Heart left ventricle (tissue), 16 donors: ENCODE results near the gene KAT8. TPM values are rescaled to one million over a fixed set of nuclear protein-coding genes. Genes with fewer than 3 reads are reported as not detected.

Source experiments
- ATAC-seq, 4 donors: fragments of 200-7000 bp; cut with Tn5 transposase; one replicate each; pipeline ENCODE4 v1.9.1; 2020 to 2022; ENCODE audit warnings: moderate library complexity in 4 of 4, mild to moderate bottlenecking in 3 of 4, moderate number of reproducible peaks in 1 of 4
- DNase-seq, 5 donors: peaks; one replicate each; pipeline ENCODE4 v3.0.0-alpha.2; 2020
- H3K27ac ChIP-seq, 12 donors: fragments of 200-600 bp; sonication (generic) in 4 of 12; one replicate each; pipeline versions ENCODE4 v1.5.0 to v1.8.0; 2016 to 2022; ENCODE audit warnings: mild to moderate bottlenecking in 2 of 12
- H3K27me3 ChIP-seq, 9 donors: fragments of 200-600 bp; sonication (generic) in 2 of 9; one replicate each; pipeline versions ENCODE4 v1.5.1 to v1.8.0; 2016 to 2022; ENCODE audit warnings: mild to moderate bottlenecking in 3 of 9
- H3K36me3 ChIP-seq, 9 donors: fragments of 200-600 bp; sonication (generic) in 2 of 9; one replicate each; pipeline versions ENCODE4 v1.5.0 to v1.8.0; 2018 to 2022; ENCODE audit warnings: mild to moderate bottlenecking in 2 of 9
- H3K4me1 ChIP-seq, 12 donors: fragments of 200-600 bp; sonication (generic) in 4 of 12; one replicate each; pipeline versions ENCODE4 v1.5.0 to v1.8.0; 2016 to 2022; ENCODE audit warnings: mild to moderate bottlenecking in 3 of 12
- H3K4me3 ChIP-seq, 12 donors: fragments of 200-600 bp; sonication (generic) in 4 of 12; one replicate each; pipeline versions ENCODE4 v1.5.0 to v1.8.0; 2017 to 2022; ENCODE audit warnings: mild to moderate bottlenecking in 9 of 12, moderate library complexity in 4 of 12
- H3K9me3 ChIP-seq, 12 donors: fragments of 200-600 bp; sonication (generic) in 4 of 12; one replicate each; pipeline versions ENCODE4 v1.5.0 to v1.8.0; 2016 to 2022; ENCODE audit warnings: mild to moderate bottlenecking in 1 of 12
- CTCF ChIP-seq, 12 donors: fragments of 200-600 bp; sonication (generic) in 4 of 12; IDR thresholded peaks; one replicate each; pipeline versions ENCODE4 v1.5.0 to v1.8.0; 2018 to 2022; ENCODE audit warnings: antibody characterized with exemption in 12 of 12, mild to moderate bottlenecking in 5 of 12
- POLR2A ChIP-seq, 2 donors: fragments of 450-650 bp; IDR thresholded peaks; one replicate each; pipeline ENCODE4 v1.6.1; 2017; ENCODE audit warnings: antibody characterized with exemption in 2 of 2, mild to moderate bottlenecking in 2 of 2, moderate library complexity in 2 of 2
- WGBS, 4 donors: extraction: QIAGEN DNeasy Blood & Tissue Kit in 2 of 4; methylation state at CpG; one replicate each; pipeline versions ENCODE4 v1.1.5 to v1.1.7; 2013 to 2018; 5-methylcytosine and 5-hydroxymethylcytosine counted together
- intact Hi-C, 10 donors: fragments of 100-400 bp; cut with DNase I; formaldehyde crosslinking; loops; one replicate each; pipeline versions ENCODE4 v1.11.1 to v1.14.2; 2022
- polyA plus RNA-seq, 2 donors: library from polyadenylated mRNA; stranded (reverse); fragments of 200-250 nt; gene quantifications; one replicate each; pipeline ENCODE4 v1.2.3, GENCODE V29; 2013
- total RNA-seq, 9 donors: library from RNA; depleted of rRNA in 2 of 9; stranded (reverse); fragments of >200 nt in 2 of 9; fragmentation: NEBNext Ultra II Directional in 3 of 9; extraction: Animal tissue kit (Norgen Biotek cat#: 25700) in 3 of 9; gene quantifications; one replicate each; pipeline versions ENCODE4 v1.1.0 to v1.2.4, GENCODE V29; 2016 to 2023
- donor health status: ischemic (EF 13 %, LVEDD 7.1; RV severe dilation, severe dysfunction).
- donor health status: healthy with polysubstance abuse.
- donor health status: DM: no; HTN: yes; CAD: no.
- donor health status: DM: no; HTN: no; CAD: no.
- donor health status: ischemic (EF 25% LVEDD 6.9; RV normal size, moderate dysfunction).
- donor health status: ischemic (EF 25% LVEDD 5.7; RV mildly dilated, moderate dysfunction).
- donor health status: healthy.
- donor health status: DM: yes; HTN: yes; CAD: no.
- donor health status: ischemic (EF 35%, LVEDD 5.7; RV mildly dilated, moderate dysfunction).
- donor health status: nonischemic (EF 11% LVEDD 7.7; RV severe dilation, severe dysfunction).
- donor health status: DM: yes; HTN: yes; CAD: no.
- donor health status: PGD.
- donor health status: ischemic (EF 29% LVEDD 5.4; RV normal size, mild dysfunction).
- donor health status: nonischemic (EF 23%, LVEDD 6.1; RV moderate dilation, normal function).

The KAT8 gene
- total and polyA plus RNA-seq, 11 donors, result 52.8 to 83.2 (median 64.7) TPM

DNA sequence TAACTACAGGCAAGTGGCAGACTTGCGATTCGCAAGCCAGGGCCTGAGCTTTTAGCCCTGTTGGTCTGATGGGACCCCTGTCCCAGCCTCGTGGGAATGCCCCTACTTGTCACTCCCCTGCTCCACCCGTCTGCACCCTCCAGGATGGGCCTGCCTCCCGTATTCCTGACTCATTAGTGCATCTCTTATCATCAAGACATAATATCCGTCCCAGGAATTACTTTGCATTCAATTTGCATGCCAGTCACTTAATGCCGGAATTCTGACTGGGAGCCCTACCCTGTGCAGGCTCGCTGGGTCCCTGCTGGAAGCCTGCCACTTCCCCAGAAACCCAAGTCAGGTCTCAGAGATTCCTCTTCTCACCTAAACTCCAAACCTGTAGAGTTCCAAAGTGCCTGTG, 32.1 kb upstream of the KAT8 start:
- H3K4me3 ChIP-seq, result no peak overlapping the region
- WGBS, 4 donors, result 80 to 85% (median 84%) methylated on average over 8 of the region's 8 CpGs
- peaks cover 0 to 24% (median 0%) of the 10 kb centered on the region in 12 donors for H3K4me1 ChIP-seq
- peaks cover 0 to 78% (median 39%) of the 10 kb centered on the region in 9 donors for H3K36me3 ChIP-seq
- intact Hi-C loops, result no loop called here
- DNase-seq (peak in 1 of 5 donors; percentile 14), ATAC-seq (no peak)
- H3K27ac ChIP-seq, result no peak overlapping the region
- no peaks in the 10 kb centered on the region for H3K9me3 ChIP-seq
- TF ChIP-seq POLR2A (IDR thresholded peaks at IDR 0.05) (no peak), CTCF (IDR thresholded peaks at IDR 0.05) (no peak)
- no peaks in the 10 kb centered on the region for H3K27me3 ChIP-seq

DNA sequence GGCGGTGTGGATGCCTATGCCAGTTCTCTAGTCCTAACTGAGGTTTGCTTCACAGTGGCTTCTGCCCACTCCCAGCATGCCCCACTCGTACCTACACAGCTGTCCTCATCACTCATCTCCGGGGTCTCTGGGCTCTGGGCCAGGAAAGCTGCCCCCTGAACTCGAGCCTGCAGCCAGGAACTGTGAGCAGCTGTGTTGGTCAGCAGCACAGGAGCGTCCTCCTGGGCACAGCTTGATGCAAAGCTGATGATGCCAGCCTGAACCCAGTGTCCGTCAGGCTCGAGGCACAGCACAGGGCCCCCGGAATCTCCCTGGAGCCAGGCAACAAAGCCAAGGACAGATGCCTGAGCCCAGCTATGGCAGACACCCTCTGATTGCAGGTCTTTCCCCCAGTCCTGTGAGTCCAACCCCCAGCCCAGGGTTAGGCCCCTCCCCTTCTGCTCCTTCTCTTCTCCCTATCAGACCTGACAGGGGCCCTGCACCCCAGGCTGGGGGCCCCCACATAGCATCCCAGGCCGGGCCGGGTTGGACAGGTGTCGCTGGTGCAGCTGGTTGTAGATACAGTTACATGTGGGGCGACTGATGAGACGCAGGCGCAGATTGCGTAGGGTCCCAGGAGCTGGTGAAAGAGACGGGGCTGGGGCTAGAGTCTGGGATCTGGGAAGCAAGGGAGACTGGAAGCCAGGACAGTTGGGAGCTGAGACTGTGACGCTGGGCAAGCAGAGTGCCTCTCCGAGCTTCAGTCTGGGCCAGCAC, 31.4 kb upstream of the KAT8 start:
- Histone ChIP-seq H3K4me3 (no peak overlapping the region), H3K4me1 (peaks cover 0 to 24% (median 0%) of the 10 kb centered on the region in 12 donors), H3K27ac (no peak overlapping the region), H3K36me3 (peaks cover 0 to 78% (median 39%) of the 10 kb centered on the region in 9 donors), H3K27me3 (no peaks in the 10 kb centered on the region), H3K9me3 (no peaks in the 10 kb centered on the region)
- intact Hi-C loops, result no loop called here
- DNase-seq (peak in 1 of 5 donors; percentile 18), ATAC-seq (no peak)
- 83 to 90% (median 86%) methylated on average over 13 to 18 of the region's 18 CpGs for WGBS, 4 donors
- TF ChIP-seq CTCF (IDR thresholded peaks at IDR 0.05) (no peak), POLR2A (IDR thresholded peaks at IDR 0.05) (no peak)

GRCh38 chr16:31086629-31086906, 30.9 kb upstream of the KAT8 start:
- DNase-seq (no peak), ATAC-seq (no peak)
- WGBS, 4 donors, result 82 to 87% (median 85%) methylated on average over 2 to 6 of the region's 6 CpGs; no CpG with 5 or more reads in 1 of the 4 donors
- TF ChIP-seq POLR2A (IDR thresholded peaks at IDR 0.05), result no peak
- no peak for TF ChIP-seq CTCF (IDR thresholded peaks at IDR 0.05)
- H3K4me1 ChIP-seq, result peaks cover 0 to 22% (median 0%) of the 10 kb centered on the region in 12 donors
- H3K4me3 ChIP-seq, result no peak overlapping the region
- no peaks in the 10 kb centered on the region for H3K9me3 ChIP-seq
- H3K36me3 ChIP-seq, result peaks cover 0 to 79% (median 35%) of the 10 kb centered on the region in 9 donors
- no peaks in the 10 kb centered on the region for H3K27me3 ChIP-seq
- intact Hi-C loops, result no loop called here
- H3K27ac ChIP-seq, result no peak overlapping the region

DNA sequence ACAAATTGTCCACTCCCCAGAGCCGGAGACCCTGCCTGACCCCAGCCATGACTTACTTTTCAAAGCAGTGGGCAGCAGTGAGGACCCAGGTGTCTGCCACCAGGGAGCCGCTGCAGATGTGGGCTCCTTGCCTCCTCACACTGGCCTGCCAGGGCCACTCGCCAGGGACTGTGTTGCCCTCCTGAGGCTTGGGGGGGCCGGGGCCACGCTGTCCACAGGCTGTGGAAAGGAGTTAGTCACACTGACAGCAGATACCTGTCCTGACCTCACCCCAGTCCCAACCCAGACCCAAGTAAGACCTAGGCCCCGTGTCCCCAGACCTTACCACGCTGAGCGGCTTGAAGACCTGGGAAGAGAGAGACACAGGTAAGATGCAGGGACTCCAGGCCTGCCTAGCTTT, 30.0 kb upstream of the KAT8 start:
- DNase-seq (peak in 1 of 5 donors; percentile 19), ATAC-seq (no peak)
- intact Hi-C loops, result no loop called here
- Histone ChIP-seq H3K27ac (no peak overlapping the region), H3K4me3 (no peak overlapping the region), H3K4me1 (peaks cover 0 to 13% (median 0%) of the 10 kb centered on the region in 12 donors), H3K36me3 (peaks cover 0 to 75% (median 35%) of the 10 kb centered on the region in 9 donors), H3K27me3 (no peaks in the 10 kb centered on the region), H3K9me3 (no peaks in the 10 kb centered on the region)
- WGBS, 4 donors, result 89 to 96% (median 92%) methylated on average over 6 to 8 of the region's 8 CpGs
- TF ChIP-seq POLR2A (IDR thresholded peaks at IDR 0.05) (no peak), CTCF (IDR thresholded peaks at IDR 0.05) (no peak)
